ENCODE measurements around the gene DHH. TPM values are rescaled to one million over a fixed set of nuclear protein-coding genes. Genes with fewer than 3 reads are reported as not detected.

Gene DHH
- total and polyA plus RNA-seq, 9 of the 15 experiments (the other 6 are each of a cell fraction or from before 2014, with no cell fraction given): 0.07 to 2.6 (median 0.54) TPM

GRCh38 chr12:49092086-49092815, 2.4 kb downstream of the DHH start (continued):
- no peak for TF ChIP-seq TSHZ1 (CRISPR knock-in tag; IDR thresholded peaks at IDR 0.05)
- peak; percentile 58 for TF ChIP-seq RBBP5 (IDR thresholded peaks at IDR 0.05; ENCODE audit: borderline replicate concordance, insufficient read depth, low read length, poor library complexity, severe bottlenecking)
- TF ChIP-seq SMC3 (conservative IDR thresholded peaks at IDR 0.05; ENCODE audit: insufficient read depth, low read depth, low read length): peak; percentile 58; the same call in 1 of the 2 replicates
- TF ChIP-seq, protein P1, sequence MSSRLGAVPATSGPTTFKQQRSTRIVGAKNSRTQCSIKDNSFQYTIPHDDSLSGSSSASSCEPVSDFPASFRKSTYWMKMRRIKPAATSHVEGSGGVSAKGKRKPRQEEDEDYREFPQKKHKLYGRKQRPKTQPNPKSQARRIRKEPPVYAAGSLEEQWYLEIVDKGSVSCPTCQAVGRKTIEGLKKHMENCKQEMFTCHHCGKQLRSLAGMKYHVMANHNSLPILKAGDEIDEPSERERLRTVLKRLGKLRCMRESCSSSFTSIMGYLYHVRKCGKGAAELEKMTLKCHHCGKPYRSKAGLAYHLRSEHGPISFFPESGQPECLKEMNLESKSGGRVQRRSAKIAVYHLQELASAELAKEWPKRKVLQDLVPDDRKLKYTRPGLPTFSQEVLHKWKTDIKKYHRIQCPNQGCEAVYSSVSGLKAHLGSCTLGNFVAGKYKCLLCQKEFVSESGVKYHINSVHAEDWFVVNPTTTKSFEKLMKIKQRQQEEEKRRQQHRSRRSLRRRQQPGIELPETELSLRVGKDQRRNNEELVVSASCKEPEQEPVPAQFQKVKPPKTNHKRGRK (tag; IDR thresholded peaks at IDR 0.05): 0 out of 2 replicates have a peak, but pooled peaks have one; percentile 25
- TF ChIP-seq TCFL5 (CRISPR knock-in tag; conservative IDR thresholded peaks at IDR 0.05): no peak
- peak; percentile 85 for TF ChIP-seq EP400 (IDR thresholded peaks at IDR 0.05)
- TF ChIP-seq, protein P2, sequence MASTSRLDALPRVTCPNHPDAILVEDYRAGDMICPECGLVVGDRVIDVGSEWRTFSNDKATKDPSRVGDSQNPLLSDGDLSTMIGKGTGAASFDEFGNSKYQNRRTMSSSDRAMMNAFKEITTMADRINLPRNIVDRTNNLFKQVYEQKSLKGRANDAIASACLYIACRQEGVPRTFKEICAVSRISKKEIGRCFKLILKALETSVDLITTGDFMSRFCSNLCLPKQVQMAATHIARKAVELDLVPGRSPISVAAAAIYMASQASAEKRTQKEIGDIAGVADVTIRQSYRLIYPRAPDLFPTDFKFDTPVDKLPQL (IDR thresholded peaks at IDR 0.05; ENCODE audit: extremely low read depth, insufficient read length): no peak
- TF ChIP-seq PREB (CRISPR knock-in tag; IDR thresholded peaks at IDR 0.05): peak; percentile 76; the same call in 1 of the 2 replicates
- TF ChIP-seq ZNF175 (CRISPR knock-in tag; IDR thresholded peaks at IDR 0.05; ENCODE audit: low read depth): no peak
- peak; percentile 61 for TF ChIP-seq GABPA (tag; conservative IDR thresholded peaks at IDR 0.05; ENCODE audit: low read depth)
- no peak for TF ChIP-seq SIN3B (IDR thresholded peaks at IDR 0.05; ENCODE audit: low read depth)
- no peak for TF ChIP-seq BRF1 (IDR thresholded peaks at IDR 0.05; ENCODE audit: borderline replicate concordance, extremely low read depth, insufficient read length)
- TF ChIP-seq CBFB (CRISPR knock-in tag; IDR thresholded peaks at IDR 0.05): peak; percentile 98
- TF ChIP-seq NCOA6 (IDR thresholded peaks at IDR 0.05): peak; percentile 61; the same call in 1 of the 2 replicates
- TF ChIP-seq TGIF2 (CRISPR knock-in tag; IDR thresholded peaks at IDR 0.05): peak; percentile 30; the same call in 1 of the 2 replicates
- TF ChIP-seq FOXK1 (CRISPR knock-in tag; IDR thresholded peaks at IDR 0.05; ENCODE audit: borderline replicate concordance): no peak
- TF ChIP-seq MTF1 (CRISPR knock-in tag; IDR thresholded peaks at IDR 0.05; ENCODE audit: borderline replicate concordance): no peak
- peak; percentile 58 for TF ChIP-seq NUFIP1 (IDR thresholded peaks at IDR 0.05; ENCODE audit: partially characterized antibody)
- no peak; the same call in 1 of the 2 replicates for TF ChIP-seq MAFK (IDR thresholded peaks at IDR 0.05; ENCODE audit: low read length)
- no peak for TF ChIP-seq ZNF184 (CRISPR knock-in tag; IDR thresholded peaks at IDR 0.05)
- TF ChIP-seq ESRRB (CRISPR knock-in tag; IDR thresholded peaks at IDR 0.05; ENCODE audit: borderline replicate concordance): no peak
